ENCODE results near the gene KDM5B.

DNA sequence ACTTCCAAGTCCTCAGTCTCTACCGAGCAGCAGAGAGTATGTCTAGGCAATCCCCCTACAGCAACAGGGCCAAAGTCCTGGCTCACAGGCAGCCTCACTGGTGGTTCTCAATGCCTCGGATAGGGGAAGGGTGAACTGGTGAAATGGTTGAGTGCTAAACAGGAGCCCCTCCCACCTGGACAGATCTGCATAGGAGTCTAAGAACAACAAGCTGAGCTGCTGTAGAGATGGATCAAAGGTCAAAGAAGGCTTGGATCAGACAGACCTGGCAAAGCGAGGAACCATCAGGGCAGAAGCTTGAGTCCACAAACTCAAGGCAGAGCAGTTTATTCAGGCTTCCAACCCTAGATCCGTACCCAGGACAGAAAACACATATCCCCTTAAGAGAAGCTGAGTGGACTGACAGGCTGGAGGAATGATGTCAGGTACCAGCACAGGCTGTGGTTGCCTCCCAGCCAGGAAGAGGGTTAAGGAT, 49.0 kb upstream of the KDM5B start:
- TF ChIP-seq, protein P1, sequence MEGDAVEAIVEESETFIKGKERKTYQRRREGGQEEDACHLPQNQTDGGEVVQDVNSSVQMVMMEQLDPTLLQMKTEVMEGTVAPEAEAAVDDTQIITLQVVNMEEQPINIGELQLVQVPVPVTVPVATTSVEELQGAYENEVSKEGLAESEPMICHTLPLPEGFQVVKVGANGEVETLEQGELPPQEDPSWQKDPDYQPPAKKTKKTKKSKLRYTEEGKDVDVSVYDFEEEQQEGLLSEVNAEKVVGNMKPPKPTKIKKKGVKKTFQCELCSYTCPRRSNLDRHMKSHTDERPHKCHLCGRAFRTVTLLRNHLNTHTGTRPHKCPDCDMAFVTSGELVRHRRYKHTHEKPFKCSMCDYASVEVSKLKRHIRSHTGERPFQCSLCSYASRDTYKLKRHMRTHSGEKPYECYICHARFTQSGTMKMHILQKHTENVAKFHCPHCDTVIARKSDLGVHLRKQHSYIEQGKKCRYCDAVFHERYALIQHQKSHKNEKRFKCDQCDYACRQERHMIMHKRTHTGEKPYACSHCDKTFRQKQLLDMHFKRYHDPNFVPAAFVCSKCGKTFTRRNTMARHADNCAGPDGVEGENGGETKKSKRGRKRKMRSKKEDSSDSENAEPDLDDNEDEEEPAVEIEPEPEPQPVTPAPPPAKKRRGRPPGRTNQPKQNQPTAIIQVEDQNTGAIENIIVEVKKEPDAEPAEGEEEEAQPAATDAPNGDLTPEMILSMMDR (IDR thresholded peaks at IDR 0.05; ENCODE audit: low read length) = no peak
- no peak for TF ChIP-seq EZH2 (optimal IDR thresholded peaks at IDR 0.05; ENCODE audit: low read depth, low read length)
- no peak for TF ChIP-seq EZH2phosphoT487 (IDR thresholded peaks at IDR 0.05; ENCODE audit: low read length)
